ENCODE measurements around the gene R3HDM4.

- TF ChIP-seq CTCF (IDR thresholded peaks at IDR 0.05): no peak
- no peak for TF ChIP-seq POLR2A (IDR thresholded peaks at IDR 0.05)
- no peak for TF ChIP-seq EP300 (IDR thresholded peaks at IDR 0.05)
Observed at GRCh38 chr19:854549-854948, 58.5 kb downstream of the R3HDM4 start.

Measured in gastroesophageal sphincter (tissue), 3 donors.